NB4 (cell line): ENCODE results near the gene SHF.

Source experiments
- DNase-seq: peaks from one replicate; pipeline ENCODE4 v3.0.0; 2010; ENCODE audit warnings: low read depth
- H3K4me3 ChIP-seq: one replicate; pipeline ENCODE4 v1.5.1; 2011; ENCODE audit warnings: mild to moderate bottlenecking, low read depth, low read length, moderate library complexity
- CTCF ChIP-seq: IDR thresholded peaks from one replicate; pipeline ENCODE4 v1.5.1; 2012; ENCODE audit warnings: low read depth, low read length
- MAX ChIP-seq: IDR thresholded peaks from 2 replicates; pipeline ENCODE4 v1.6.1; 2011; ENCODE audit warnings: low read depth, low read length
- MYC ChIP-seq: IDR thresholded peaks from 2 replicates; pipeline ENCODE4 v1.6.1; 2011; ENCODE audit warnings: low read depth, low read length
- POLR2A ChIP-seq: IDR thresholded peaks from 2 replicates; pipeline ENCODE4 v1.6.1; 2011; ENCODE audit warnings: mild to moderate bottlenecking; ENCODE audit not compliant: insufficient read length; ENCODE audit errors: extremely low read depth

The SHF gene

GRCh38 chr15:45186771-45187577, 792 bp downstream of the SHF start:
- no peak overlapping the region for H3K4me3 ChIP-seq
- no peak for TF ChIP-seq MAX
- no peak for TF ChIP-seq MYC
- no peak for TF ChIP-seq POLR2A
- TF ChIP-seq CTCF: no peak
- DNase-seq: no peak

- TF ChIP-seq CTCF: no peak
- no peak for TF ChIP-seq MYC
- no peak for TF ChIP-seq MAX
- TF ChIP-seq POLR2A: no peak
- no peak for DNase-seq
- no peak overlapping the region for H3K4me3 ChIP-seq
Measured at GRCh38 chr15:45185903-45186770, 1.6 kb downstream of the SHF start.

- TF ChIP-seq MYC (no peak), MAX (no peak), POLR2A (no peak), CTCF (no peak)
- no peak overlapping the region for H3K4me3 ChIP-seq
Measured at GRCh38 chr15:45185069-45185779, 2.5 kb downstream of the SHF start.

GRCh38 chr15:45184562-45185041, 3.2 kb downstream of the SHF start:
- H3K4me3 ChIP-seq: no peak overlapping the region
- DNase-seq: no peak
- TF ChIP-seq POLR2A (no peak), CTCF (no peak), MAX (no peak), MYC (no peak)

More at GRCh38 chr15:45185069-45185779, 2.5 kb downstream of the SHF start:
- no peak for DNase-seq

GRCh38 chr15:45183511-45183910, 4.3 kb downstream of the SHF start:
- TF ChIP-seq MAX (no peak), MYC (no peak), POLR2A (no peak), CTCF (no peak)
- H3K4me3 ChIP-seq: no peak overlapping the region
- DNase-seq: no peak
